ENCODE data around the gene HIPK1.

HIPK1 gene

GRCh38 chr1:113913887-113914664 lies 15.0 kb upstream of the HIPK1 start:
- DNase-seq (ENCODE audit: low read depth): no peak

- no peak for DNase-seq (ENCODE audit: low read depth)
Measured at GRCh38 chr1:113916974-113917373, 12.2 kb upstream of the HIPK1 start.

GRCh38 chr1:113917400-113918082 lies 11.6 kb upstream of the HIPK1 start:
- peak; percentile 88 for DNase-seq (ENCODE audit: low read depth)

- DNase-seq (ENCODE audit: low read depth): peak; percentile 24
Measured at GRCh38 chr1:113918243-113918642, 10.9 kb upstream of the HIPK1 start.

DNA sequence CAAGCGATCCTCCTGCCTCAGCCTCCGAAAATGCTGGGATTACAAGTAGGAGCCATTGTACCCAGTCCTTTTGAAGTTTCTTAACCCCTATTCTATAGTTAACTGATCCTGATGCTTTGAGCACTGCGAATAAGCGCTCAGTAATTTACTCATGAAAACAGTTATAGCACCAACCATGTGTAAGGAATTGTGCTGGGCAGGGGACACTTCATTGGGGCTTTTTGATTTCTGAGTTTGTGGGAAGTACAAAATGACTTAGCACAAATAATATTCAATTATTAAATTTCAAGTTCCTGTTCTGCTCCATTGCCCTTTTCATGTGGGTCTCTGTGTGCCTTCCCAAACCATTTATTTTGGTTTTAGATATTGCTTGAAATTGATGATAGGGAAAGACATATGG lies 6.2 kb upstream of the HIPK1 start:
- DNase-seq (ENCODE audit: low read depth): no peak

DNA sequence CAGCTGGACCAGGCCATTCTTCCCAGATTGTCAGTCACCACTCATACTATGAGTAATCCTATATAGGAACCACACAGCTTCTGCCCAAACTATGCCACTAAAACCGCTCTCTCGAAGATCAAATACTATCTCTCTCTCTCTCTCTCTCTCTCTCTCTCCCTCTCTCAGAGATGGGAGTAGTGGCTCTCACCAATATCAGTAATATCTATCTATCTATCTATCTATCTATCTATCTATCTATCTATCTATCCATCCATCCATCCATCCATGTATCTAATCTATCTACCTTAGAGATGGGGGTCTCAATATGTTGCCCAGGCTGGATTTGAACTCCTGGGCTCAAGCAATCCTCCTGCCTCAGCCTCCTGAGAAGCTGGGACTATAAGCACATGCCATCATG lies 4.7 kb upstream of the HIPK1 start:
- no peak for DNase-seq (ENCODE audit: low read depth)

DNA sequence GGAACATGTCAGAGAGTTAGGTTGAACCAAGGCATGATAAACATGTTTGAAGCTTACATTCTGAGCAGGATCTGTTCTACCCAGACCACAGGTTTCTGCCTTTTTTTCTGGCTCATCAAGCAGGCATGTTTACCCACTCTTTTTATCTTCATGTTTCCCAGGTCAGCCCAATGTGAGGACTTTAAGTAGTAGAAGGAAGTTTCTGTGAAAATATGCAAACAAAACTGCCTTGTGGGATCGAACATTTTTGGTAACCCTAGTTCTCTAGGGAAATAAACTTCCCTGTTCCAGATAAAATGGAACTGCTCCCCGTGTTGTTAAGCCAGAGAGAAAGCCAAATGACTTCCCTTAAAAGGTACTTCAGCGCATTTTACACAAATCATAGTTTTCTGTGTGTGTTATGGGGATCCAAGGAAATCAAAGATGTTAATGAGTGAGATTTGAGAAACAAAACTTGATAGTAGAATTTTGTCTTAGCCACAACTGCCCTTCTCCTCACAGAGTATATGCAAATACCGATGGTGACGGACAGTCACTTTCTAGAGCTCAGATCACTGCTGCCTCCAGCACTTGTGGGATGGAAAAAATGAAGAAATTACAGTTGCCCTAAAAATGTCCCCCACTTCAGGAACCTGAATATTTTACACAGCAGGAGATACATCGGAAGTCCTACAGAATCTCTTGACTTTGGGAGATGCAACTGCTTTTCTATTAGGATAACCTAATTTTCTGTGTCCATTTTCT lies 765 bp upstream of the HIPK1 start:
- DNase-seq (ENCODE audit: low read depth): peak; percentile 57

DNA sequence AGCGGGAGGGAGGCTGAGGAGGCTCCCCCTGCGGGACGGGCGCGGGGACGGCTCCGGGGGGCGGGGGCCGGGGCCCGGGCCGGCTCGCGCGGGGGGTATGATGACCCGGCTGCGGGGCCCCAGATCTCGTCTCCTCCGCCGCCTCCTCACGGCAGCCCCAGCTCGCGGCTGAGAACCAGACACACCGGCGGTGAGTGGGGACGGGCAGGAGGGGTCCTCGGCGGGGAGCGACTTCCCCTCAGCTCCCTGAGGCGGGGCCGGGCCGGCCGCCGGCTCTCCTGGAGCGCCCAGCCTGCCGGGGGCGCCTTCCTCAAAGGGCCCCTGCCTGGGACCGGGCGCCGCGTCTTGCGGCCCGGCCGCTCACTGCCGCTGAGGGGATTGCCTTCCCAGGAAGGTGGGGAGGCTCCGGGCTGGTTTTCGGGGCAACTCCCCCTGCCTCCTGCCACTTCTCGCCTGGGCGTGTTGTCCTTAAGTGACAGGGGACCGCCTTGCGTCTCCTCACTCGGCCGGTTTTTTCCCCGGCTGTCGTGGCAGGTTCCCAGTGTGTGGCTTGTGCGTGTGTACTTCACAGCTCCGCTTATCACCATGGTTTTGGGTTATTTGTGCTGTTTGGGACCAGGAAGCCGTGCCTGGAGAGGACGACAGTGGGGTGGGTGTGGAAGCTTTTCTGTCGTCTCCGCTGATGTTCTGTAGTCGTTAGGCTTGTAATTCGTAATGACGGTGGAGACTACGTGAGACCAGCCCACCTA lies 800 bp downstream of the HIPK1 start:
- DNase-seq (ENCODE audit: low read depth): peak; percentile 13

- peak; percentile 66 for DNase-seq (ENCODE audit: low read depth)
Measured at GRCh38 chr1:113930499-113931161, 1.5 kb downstream of the HIPK1 start.

DNA sequence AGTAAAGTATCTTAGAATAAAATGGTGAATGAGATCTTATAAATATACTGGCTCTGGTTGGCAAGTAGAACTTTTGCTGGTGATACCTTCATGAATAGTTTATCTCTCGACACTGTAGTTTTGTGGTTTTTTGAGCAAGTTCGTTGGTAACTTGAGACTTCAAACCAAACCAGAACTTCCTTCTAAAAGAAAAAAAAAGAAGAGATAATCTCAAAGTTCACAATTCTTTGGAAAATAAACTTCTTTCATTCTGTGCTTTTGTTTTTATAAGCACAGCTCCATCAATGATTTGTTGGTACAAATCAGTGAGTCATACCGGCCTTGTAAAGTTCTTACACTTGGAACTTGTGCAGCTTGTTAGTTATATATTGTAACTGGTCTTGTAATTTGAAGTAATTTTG lies 2.3 kb downstream of the HIPK1 start:
- DNase-seq (ENCODE audit: low read depth): peak; percentile 67

DNA sequence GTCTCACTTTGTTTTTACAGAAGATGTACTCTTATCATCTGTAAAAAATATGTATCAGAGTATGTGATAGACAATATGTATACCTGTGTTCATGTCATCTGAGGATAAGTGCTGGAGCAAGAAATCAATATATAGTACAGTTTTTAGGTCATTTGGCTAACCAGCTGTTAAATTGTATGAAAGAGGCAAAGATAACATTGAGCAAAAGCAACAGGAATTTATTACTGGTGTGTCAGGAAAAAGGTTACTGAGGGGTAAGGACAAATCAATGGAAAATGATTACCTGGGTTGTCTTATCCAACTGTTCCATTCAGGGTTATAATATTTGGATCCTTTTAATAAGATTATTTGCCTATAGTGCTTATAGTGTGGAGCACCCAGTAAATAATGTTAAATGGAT lies 4.9 kb downstream of the HIPK1 start:
- DNase-seq (ENCODE audit: low read depth): no peak

- DNase-seq (ENCODE audit: low read depth): no peak
Measured at GRCh38 chr1:113934511-113935055, 5.5 kb downstream of the HIPK1 start.

GRCh38 chr1:113935176-113935575 lies 6.1 kb downstream of the HIPK1 start:
- DNase-seq (ENCODE audit: low read depth): no peak

GRCh38 chr1:113935970-113936369 lies 6.8 kb downstream of the HIPK1 start:
- DNase-seq (ENCODE audit: low read depth): no peak

DNA sequence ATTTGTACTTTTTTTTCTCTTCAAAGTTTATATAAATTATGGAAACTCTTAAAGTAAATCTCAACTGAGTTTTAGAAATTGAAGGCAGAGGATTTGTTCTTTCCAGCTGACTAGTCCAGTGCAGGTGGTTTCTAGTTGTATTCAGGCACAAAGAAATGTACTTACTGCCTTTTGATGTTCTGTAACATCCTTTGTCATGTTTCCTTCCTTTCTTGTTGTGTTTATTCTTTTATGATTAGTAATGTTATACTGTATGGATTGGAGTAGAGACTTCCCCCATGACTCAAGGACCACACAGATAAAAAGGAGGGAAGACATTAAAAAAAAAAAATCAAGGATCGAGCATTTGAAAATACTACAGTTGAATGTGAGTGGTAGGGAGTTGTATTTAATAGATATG lies 8.0 kb downstream of the HIPK1 start:
- peak; percentile 16 for DNase-seq (ENCODE audit: low read depth)

DNA sequence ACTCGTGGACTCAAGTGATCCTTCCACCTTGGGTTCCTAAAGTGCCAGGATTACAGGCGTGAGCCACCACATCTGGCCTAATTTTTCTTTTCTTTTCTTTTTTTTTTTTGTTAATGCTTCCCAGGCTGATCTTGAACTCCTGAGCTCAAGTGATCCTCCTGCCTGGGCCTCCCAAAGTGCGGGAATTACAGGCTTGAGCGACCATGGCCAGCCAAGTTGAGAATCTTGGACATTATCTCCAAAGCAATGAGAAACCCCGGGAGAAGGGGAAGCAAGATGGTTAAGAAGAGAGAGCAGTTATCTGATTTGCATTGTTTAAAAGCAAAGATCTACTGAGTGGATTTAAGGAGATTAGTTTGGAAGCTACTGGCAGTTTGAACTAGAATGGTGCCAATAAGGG lies 9.1 kb downstream of the HIPK1 start:
- DNase-seq (ENCODE audit: low read depth): no peak

GRCh38 chr1:113940365-113941244 lies 11.5 kb downstream of the HIPK1 start:
- peak; percentile 49 for DNase-seq (ENCODE audit: low read depth)

- no peak for DNase-seq (ENCODE audit: low read depth)
Measured at GRCh38 chr1:113941245-113941559, 12.1 kb downstream of the HIPK1 start.

DNA sequence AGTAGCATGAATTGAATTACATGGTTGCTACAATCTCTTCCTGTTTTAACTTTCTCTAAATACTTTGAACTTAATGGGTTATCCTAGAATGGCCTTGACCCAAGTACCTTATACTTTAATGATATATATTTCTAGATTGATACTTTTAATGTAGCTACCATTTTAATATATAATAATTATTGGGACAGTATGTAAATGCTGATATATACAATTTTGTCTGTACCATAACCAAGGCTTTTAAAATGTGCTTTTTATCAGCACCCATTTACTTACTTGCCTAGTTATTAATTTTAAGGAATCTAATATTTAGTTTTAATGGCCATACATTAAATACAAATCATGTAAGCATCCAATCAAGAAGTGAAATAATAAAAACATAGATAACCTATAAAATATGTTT lies 13.4 kb downstream of the HIPK1 start:
- DNase-seq (ENCODE audit: low read depth): no peak

GRCh38 chr1:113943028-113943811 lies 14.1 kb downstream of the HIPK1 start:
- peak; percentile 87 for DNase-seq (ENCODE audit: low read depth)

All from amniotic epithelial cell (primary cell).